ENCODE data around the gene RARA. TPM values are rescaled to one million over a fixed set of nuclear protein-coding genes. Genes with fewer than 3 reads are reported as not detected.
"Not testable (repeated sequence)": the region's sequence is repeated elsewhere in the genome, so short reads cannot be mapped to it uniquely, and the experiment has no call there.

Gene RARA
- total RNA-seq, 2 experiments from 2014 or later: 66.6 to 66.7 TPM

DNA sequence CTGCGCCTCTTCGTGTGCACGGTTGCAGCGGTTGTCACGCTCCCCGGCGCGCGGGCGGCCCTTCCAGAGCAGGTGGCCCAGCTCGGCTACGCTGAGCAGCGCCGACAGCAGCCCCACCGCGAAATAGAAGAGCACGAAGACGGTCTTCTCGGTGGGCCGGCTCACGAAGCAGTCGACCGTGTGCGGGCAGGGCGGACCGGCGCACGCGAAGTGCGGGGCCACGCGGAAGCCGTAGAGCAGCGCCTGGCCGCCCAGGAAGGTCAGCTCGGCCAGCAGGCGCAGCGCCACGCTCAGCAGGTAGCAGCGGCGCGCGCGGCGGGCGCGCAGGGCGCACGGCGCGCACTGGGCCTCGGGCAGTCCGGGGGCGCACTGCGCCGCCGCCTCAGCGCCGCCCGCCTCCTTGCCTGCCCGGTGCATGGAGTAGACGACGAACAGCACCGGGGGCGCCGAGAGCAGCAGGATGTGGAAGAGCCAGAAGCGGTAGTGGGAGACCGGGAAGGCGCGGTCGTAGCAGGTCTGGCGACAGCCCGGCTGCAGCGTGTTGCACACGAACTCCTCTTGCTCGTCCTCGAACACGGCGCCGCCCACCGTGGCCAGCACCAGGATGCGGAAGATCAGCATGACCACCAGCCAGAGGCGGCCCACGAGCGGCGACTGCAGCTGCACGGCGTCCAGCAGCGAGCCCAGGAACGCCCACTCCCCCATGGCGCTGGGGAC lies 54.3 kb downstream of the RARA start:
- Mint-ChIP-seq H3K4me3 (peak overlapping the region; percentile 77), H3K27ac (peak overlapping the region; percentile 75), H3K27me3 (peaks cover 12% of the 10 kb centered on the region), H3K9me3 (no peaks in the 10 kb centered on the region), H3K36me3 (ENCODE audit: low read depth) (no peaks in the 10 kb centered on the region), H3K4me1 (peaks cover 44% of the 10 kb centered on the region)
- peak; percentile 44 for DNase-seq
- POLR2A ChIA-PET: interaction anchor here (1.0 kb wide), 1 partner anchor 170 kb away, joined by 9 read pairs; no protein-coding TSS in a partner anchor
- CTCF ChIA-PET: interaction anchor here (0.6 to 8.2 kb wide), 25 partner anchors 8 to 384 kb away, joined by 3 to 47 read pairs (median 4); partner anchors contain the start of gene TOP2A

DNA sequence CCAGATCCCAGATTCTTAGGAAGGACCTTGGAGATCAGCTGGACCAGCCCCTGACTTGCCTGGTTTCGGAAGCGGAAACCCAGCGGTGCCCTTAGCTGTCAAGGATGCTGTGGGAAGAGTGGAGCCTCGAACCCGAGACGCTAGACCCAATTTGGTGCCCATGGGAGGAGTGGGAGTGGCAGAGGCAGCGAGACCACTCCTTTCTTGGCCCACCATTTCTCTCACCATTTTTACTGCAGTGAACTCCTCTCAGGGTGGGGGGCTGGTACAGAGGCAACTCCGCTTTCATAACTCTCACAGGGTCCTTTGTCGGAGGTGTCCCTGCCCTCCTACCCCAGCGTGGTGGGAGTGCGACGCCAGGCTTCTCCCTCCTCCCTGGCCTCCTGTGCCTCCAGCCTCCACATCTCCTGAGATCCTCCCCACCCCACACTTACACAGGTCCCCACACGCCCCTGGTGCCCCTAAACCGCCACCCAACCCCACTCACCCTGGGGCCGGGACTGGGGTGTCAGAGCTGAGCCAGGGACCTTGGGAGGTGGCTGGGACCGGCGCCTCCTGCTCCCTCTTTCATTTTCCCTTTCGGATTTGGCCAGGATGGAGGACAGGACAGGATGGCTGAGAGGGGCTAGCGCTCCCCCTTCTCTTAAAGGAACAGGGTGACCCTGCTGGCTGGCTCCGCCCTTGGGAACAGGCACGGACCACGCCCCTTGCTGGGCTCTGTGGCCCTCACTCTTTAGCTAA lies 55.3 kb downstream of the RARA start, which contains the start of gene GJD3:
GJD3 (minus strand) TSS at position 617 of the 741 bp plus-strand sequence. CDS start 922 bp downstream, outside the sequence.
- H3K4me3 Mint-ChIP-seq: peak within 1 kb of the TSS; percentile 77
- no peaks in the 10 kb centered on the region for H3K36me3 Mint-ChIP-seq (ENCODE audit: low read depth)
- H3K9me3 Mint-ChIP-seq: no peaks in the 10 kb centered on the region
- ChIA-PET POLR2A (no interaction called here), CTCF (interaction anchor here (1.2 to 8.2 kb wide), 6 partner anchors 10 to 197 kb away, joined by 3 to 47 read pairs (median 18); no protein-coding TSS in a partner anchor)
- H3K27ac Mint-ChIP-seq: no peak within 1 kb of the TSS
- no peak for DNase-seq
- peaks cover 12% of the 10 kb centered on the region for H3K27me3 Mint-ChIP-seq
- H3K4me1 Mint-ChIP-seq: peaks cover 40% of the 10 kb centered on the region

DNA sequence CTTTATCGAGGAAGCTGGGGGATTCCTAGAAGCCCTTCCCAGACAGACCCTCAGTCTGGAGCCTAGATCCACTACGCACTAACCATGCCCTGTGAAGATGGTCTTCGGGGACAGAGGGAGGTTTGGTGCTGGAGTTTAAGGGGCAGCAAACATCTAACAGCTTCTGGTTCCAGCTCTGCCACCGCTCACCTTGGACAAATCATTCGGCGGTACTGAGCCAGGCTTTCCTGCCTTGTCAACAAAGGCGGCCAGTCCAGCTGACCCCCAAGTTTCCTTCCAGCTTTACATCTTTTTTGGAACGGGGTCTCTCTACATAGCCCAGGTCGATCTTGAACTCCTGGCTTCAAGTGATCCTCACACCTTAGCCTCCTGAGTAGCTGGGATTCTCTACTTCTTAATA lies 55.9 kb downstream of the RARA start:
- DNase-seq: no peak
- H3K4me3 Mint-ChIP-seq: no peak overlapping the region

DNA sequence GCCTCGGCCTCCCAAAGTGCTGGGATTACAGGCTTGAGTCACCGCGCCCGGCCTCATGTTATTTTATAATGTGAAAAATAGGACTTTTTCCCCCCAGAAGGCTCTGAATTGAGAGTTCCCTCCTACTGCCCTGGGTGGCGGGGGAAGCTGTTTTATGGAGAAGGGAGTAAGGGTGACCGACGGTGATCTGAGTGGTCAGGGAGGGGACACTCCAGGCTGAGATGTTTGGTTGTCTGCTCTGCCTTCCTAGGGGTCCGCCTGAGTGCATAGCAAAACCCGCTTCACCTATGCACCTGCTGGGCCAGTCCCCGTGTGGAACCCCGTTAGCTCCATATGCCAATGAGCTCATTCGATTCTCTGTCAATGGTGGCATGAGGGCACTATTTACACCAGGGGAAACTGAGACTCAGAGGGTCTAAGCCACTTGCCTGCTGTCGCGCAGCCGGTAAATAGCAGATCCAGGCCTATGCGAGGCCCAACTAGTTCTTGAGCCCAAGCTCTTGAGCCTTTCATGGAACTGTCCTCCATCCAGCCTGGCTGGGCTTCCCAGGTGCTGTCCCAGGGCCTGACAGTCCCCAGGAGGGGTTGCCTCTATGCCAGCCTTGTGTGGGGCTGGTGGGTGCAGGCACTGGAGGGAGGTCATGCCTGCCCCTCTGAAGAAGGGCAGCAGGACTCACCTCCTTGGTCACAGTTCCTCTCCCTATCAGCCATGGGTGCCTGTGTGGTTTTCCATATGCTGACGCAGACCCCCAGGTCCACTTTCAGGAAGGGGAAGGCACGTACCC lies 57.3 kb downstream of the RARA start:
- Mint-ChIP-seq H3K27ac (no peak overlapping the region), H3K4me3 (no peak overlapping the region), H3K27me3 (peaks cover 2% of the 10 kb centered on the region), H3K9me3 (peaks cover 1% of the 10 kb centered on the region), H3K36me3 (ENCODE audit: low read depth) (peaks cover under 1% of the 10 kb centered on the region), H3K4me1 (peaks cover 31% of the 10 kb centered on the region)
- CTCF ChIA-PET: interaction anchor here (0.7 to 8.2 kb wide), 8 partner anchors 9 to 194 kb away, joined by 3 to 47 read pairs (median 4); partner anchors contain the start of gene CDC6
- DNase-seq: no peak
- POLR2A ChIA-PET: interaction anchor here (0.5 kb wide), 1 partner anchor 178 kb away, joined by 7 read pairs; no protein-coding TSS in a partner anchor

More for the DNA sequence above, 55.9 kb downstream of the RARA start:
- no peaks in the 10 kb centered on the region for H3K9me3 Mint-ChIP-seq
- H3K4me1 Mint-ChIP-seq: peaks cover 39% of the 10 kb centered on the region
- ChIA-PET POLR2A (interaction anchor here (0.7 kb wide), 1 partner anchor 84 kb away, joined by 3 read pairs; no protein-coding TSS in a partner anchor), CTCF (interaction anchor here (0.6 to 8.2 kb wide), 9 partner anchors 11 to 606 kb away, joined by 3 to 47 read pairs (median 4); partner anchors contain the start of gene CDC6)
- no peak overlapping the region for H3K27ac Mint-ChIP-seq
- peaks cover 10% of the 10 kb centered on the region for H3K27me3 Mint-ChIP-seq
- H3K36me3 Mint-ChIP-seq (ENCODE audit: low read depth): no peaks in the 10 kb centered on the region

DNA sequence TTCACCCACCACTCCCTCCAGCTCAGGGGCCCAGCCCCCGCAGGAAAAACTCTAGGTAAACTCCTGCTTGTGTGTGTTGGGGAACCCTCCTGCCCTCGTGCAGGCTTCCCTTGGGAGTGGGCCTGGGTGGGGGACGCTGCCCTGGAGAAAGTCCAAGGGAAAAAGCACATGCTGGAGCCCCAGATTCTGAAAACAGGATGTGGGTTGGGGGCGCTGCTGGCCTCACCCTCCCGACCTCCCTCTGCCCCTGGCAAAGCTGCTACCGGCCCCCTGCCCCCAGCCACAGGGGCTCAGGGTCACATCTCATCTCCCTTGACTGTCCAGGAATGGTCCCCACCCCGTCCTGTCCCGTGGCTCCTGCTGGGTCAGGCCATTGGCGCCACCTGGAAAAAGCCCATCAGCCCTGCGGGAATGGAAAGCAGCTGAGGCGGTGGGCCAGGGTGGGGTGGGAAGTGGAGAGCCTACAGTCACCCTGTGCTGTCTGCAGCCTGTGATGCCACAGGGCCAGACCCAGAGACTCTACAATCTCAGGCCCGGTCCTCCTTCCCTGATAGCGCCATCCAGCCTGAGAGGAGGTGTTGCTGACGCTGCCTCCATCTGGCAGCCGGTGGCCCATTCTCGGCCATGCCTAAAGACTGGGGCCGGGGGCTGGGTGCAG lies 58.0 kb downstream of the RARA start:
- peaks cover 1% of the 10 kb centered on the region for H3K36me3 Mint-ChIP-seq (ENCODE audit: low read depth)
- peaks cover 31% of the 10 kb centered on the region for H3K4me1 Mint-ChIP-seq
- ChIA-PET POLR2A (no interaction called here), CTCF (interaction anchor here (0.6 to 8.2 kb wide), 6 partner anchors 9 to 171 kb away, joined by 3 to 47 read pairs (median 4); no protein-coding TSS in a partner anchor)
- H3K4me3 Mint-ChIP-seq: no peak overlapping the region
- DNase-seq: no peak
- peaks cover 2% of the 10 kb centered on the region for H3K27me3 Mint-ChIP-seq
- H3K9me3 Mint-ChIP-seq: peaks cover 2% of the 10 kb centered on the region
- no peak overlapping the region for H3K27ac Mint-ChIP-seq

DNA sequence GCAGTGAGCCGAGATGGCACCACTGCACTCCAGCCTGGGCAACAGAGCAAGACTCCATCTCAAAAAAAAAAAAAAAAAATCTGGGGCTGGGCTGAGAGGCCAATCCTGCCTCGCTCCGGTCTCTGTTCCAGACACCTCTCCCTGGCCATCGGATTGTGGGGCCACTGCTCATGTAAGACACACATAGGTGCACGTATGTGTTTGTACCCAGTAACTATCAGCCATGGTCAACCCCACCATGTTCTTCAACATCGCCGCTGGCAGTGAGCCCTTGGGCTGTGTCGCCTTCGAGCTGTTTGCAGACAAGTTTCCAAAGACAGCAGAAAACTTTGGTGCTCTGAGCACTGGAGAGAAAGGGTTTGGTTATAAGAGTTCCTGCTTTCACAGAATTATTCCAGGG lies 58.7 kb downstream of the RARA start:
- H3K36me3 Mint-ChIP-seq (ENCODE audit: low read depth); H3K4me3 Mint-ChIP-seq; DNase-seq; H3K27ac Mint-ChIP-seq; POLR2A ChIA-PET; H3K27me3 Mint-ChIP-seq; H3K9me3 Mint-ChIP-seq: not testable (repeated sequence)
- CTCF ChIA-PET: interaction anchor here (0.6 to 5.3 kb wide), 2 partner anchors 14 to 170 kb away, joined by 3 to 24 read pairs; no protein-coding TSS in a partner anchor
- peaks cover 32% of the 10 kb centered on the region for H3K4me1 Mint-ChIP-seq

DNA sequence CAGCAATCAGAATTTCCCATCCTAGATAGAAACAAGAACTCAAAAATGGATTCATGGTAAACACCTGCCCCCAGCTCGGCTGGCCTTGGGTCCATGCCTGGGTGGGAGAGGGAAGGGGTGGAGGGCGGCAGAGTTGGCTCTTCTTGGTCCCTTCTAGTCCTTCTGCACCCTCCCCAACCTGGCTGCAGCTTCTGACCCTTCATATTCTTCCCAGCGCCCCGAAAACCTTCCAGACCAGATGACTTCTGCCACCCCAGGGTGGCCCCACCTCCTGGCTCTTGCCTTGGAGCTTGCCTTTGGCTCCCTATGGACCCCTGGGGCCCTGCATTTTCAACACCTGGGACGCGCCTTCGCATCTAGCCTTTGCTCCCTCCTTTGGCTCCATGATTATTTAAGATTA lies 60.9 kb downstream of the RARA start:
- POLR2A ChIA-PET: no interaction called here
- peaks cover 1% of the 10 kb centered on the region for H3K36me3 Mint-ChIP-seq (ENCODE audit: low read depth)

DNA sequence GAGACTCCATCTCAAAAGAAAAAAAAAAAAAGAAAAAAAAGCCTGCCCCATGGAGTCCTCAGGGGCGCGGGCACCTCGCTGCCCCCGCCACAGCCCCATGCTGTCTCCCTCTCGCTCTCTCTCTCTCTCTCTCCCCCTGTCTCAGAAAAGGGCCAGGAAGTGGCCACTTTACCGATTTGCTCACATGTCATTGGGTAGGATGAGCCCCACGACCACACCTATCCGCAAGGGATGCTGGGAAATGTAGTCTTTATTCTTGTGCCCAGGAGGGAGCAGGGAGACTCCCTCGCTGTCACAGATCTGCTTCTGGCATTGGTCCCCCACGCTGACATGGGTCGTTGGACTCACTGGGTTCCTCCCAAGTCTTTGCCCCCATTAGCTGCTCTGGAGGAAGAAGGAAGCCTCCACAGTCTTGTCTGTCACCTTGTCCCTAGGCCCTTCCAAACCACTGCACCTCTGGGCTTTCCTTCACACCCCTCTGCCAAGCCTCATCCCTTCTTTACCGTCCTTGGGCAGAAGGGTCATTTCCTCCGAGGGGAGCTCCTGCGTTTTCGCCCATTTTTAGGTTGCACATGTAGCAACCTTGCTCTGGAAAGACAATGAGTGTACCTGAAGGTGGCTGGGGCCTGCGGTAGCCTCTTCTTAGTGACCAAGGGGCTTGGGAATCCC lies 62.4 kb downstream of the RARA start:
- Mint-ChIP-seq H3K9me3 (peaks cover 4% of the 10 kb centered on the region), H3K27me3 (no peaks in the 10 kb centered on the region), H3K27ac (peak overlapping the region; percentile 46), H3K4me1 (peaks cover 27% of the 10 kb centered on the region), H3K4me3 (no peak overlapping the region), H3K36me3 (ENCODE audit: low read depth) (peaks cover 1% of the 10 kb centered on the region)
- CTCF ChIA-PET: interaction anchor here (0.5 to 1.4 kb wide), 3 partner anchors 9 to 76 kb away, joined by 3 to 5 read pairs (median 3); no protein-coding TSS in a partner anchor
- POLR2A ChIA-PET: no interaction called here
- DNase-seq: peak; percentile 52

More for the DNA sequence above, 60.9 kb downstream of the RARA start:
- H3K4me1 Mint-ChIP-seq: peaks cover 27% of the 10 kb centered on the region
- DNase-seq: no peak
- CTCF ChIA-PET: interaction anchor here (0.6 to 2.0 kb wide), 4 partner anchors 11 to 165 kb away, joined by 3 to 5 read pairs (median 4); no protein-coding TSS in a partner anchor
- H3K27me3 Mint-ChIP-seq: no peaks in the 10 kb centered on the region
- H3K4me3 Mint-ChIP-seq: no peak overlapping the region
- peaks cover 2% of the 10 kb centered on the region for H3K9me3 Mint-ChIP-seq
- H3K27ac Mint-ChIP-seq: no peak overlapping the region

DNA sequence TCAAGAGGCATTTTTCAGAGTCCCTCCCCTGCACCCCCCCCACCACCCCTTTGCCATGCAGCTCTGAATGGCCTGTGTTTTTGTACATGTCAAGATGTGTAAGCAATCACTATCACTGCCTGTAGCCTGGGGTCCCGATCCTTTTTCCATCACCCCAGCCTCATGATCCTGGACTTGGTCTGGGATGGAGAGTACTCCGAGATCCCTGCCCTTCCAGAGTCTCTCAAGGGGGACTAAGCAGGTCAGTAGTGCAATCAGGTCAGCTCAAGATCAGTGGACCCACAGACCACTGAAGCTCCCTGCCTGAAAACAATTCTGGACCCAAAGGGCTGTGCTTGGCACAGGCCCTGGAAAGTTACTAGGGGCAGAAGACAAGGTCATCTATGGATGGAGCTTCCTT lies 63.1 kb downstream of the RARA start:
- no peak overlapping the region for H3K4me3 Mint-ChIP-seq
- POLR2A ChIA-PET: no interaction called here
- H3K36me3 Mint-ChIP-seq (ENCODE audit: low read depth): peaks cover 1% of the 10 kb centered on the region
- H3K9me3 Mint-ChIP-seq: peaks cover 6% of the 10 kb centered on the region
- no peak for DNase-seq
- H3K4me1 Mint-ChIP-seq: peaks cover 30% of the 10 kb centered on the region
- H3K27ac Mint-ChIP-seq: no peak overlapping the region
- H3K27me3 Mint-ChIP-seq: peaks cover 3% of the 10 kb centered on the region
- CTCF ChIA-PET: interaction anchor here (0.5 to 1.4 kb wide), 3 partner anchors 9 to 76 kb away, joined by 3 to 5 read pairs (median 3); no protein-coding TSS in a partner anchor

DNA sequence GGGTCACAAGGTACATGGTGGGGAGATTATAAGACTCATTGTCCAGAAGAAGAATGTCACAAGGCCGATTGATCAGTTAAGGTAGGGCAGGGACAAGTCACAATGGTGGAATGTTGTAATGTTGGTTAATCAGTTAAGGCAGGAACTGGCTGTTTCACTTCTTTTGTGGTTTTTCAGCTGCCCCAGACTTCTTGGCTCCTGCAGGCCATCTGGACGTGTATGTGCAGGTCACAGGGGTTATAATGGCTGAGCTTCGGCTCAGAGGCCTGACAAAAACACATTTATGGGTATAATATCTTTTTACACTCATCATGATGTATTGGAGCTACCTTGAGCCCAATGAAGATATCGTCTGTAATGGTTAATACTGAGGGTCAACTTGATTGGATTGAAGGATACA lies 63.7 kb downstream of the RARA start:
- H3K27me3 Mint-ChIP-seq; H3K9me3 Mint-ChIP-seq; H3K36me3 Mint-ChIP-seq (ENCODE audit: low read depth); H3K4me3 Mint-ChIP-seq; DNase-seq; H3K27ac Mint-ChIP-seq; POLR2A ChIA-PET: not testable (repeated sequence)
- H3K4me1 Mint-ChIP-seq: peaks cover 30% of the 10 kb centered on the region
- CTCF ChIA-PET: interaction anchor here (0.6 to 1.6 kb wide), 2 partner anchors 161 to 275 kb away, joined by 3 to 4 read pairs; partner anchors contain the start of gene SMARCE1

DNA sequence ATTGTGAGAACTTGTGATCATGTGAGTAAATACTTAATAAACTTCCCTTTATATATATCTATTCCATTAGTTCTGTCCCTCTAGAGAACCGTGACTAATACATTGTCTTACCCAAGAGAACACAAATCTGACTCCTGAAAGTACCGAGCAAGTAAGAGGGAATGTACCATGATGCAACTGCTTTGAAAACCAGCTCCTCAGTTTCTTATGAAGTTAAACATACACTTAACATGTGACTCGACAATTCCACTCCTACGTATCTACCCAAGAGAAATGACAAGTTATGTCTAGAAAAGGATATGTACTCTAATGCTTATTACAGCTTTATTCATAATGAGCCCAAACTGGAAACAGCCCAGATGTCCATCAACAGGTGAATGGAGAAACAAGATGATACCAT lies 64.3 kb downstream of the RARA start:
- peaks cover 25% of the 10 kb centered on the region for H3K4me1 Mint-ChIP-seq
- H3K4me3 Mint-ChIP-seq: no peak overlapping the region
- H3K9me3 Mint-ChIP-seq: peaks cover 6% of the 10 kb centered on the region
- ChIA-PET CTCF (interaction anchor here (0.6 to 1.6 kb wide), 2 partner anchors 160 to 274 kb away, joined by 3 to 4 read pairs; partner anchors contain the start of gene SMARCE1), POLR2A (interaction anchor here (0.6 kb wide), 1 partner anchor 362 kb away, joined by 3 read pairs; no protein-coding TSS in a partner anchor)
- DNase-seq: no peak
- H3K27ac Mint-ChIP-seq: no peak overlapping the region
- H3K36me3 Mint-ChIP-seq (ENCODE audit: low read depth): peaks cover 1% of the 10 kb centered on the region
- peaks cover 3% of the 10 kb centered on the region for H3K27me3 Mint-ChIP-seq

Data from activated CD4-positive, alpha-beta T cell treated with anti-CD3 and anti-CD28 coated beads, Interleukin-2, amount 10 ng/mL, durations not matched to agents 7 days and 5 days (primary cell).